ENCODE measurements around the gene NBEAL1.
"Not testable (repeated sequence)": the region's sequence is repeated elsewhere in the genome, so short reads cannot be mapped to it uniquely, and the experiment has no call there.

Gene NBEAL1

DNA sequence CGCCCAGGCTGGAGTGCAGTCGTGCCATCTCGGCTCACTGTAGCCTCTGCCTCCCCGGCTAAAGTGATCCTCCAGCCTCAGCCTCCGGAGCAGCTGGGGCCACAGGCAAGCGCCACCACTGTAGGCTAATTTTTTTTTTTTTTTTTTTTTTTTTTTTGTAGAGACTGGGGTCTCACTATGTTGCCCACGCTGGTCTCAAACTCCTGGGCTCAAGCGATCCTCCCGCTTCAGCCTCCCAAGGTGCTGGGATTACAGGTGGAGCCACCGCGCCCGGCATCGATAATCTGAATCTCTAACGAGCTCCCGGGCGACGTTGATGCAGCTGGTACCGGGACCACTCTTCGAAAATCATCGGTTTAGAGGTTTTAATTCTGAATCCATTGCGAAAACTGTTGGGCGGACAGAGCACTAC, 223.6 kb downstream of the NBEAL1 start:
- no peak for DNase-seq

DNA sequence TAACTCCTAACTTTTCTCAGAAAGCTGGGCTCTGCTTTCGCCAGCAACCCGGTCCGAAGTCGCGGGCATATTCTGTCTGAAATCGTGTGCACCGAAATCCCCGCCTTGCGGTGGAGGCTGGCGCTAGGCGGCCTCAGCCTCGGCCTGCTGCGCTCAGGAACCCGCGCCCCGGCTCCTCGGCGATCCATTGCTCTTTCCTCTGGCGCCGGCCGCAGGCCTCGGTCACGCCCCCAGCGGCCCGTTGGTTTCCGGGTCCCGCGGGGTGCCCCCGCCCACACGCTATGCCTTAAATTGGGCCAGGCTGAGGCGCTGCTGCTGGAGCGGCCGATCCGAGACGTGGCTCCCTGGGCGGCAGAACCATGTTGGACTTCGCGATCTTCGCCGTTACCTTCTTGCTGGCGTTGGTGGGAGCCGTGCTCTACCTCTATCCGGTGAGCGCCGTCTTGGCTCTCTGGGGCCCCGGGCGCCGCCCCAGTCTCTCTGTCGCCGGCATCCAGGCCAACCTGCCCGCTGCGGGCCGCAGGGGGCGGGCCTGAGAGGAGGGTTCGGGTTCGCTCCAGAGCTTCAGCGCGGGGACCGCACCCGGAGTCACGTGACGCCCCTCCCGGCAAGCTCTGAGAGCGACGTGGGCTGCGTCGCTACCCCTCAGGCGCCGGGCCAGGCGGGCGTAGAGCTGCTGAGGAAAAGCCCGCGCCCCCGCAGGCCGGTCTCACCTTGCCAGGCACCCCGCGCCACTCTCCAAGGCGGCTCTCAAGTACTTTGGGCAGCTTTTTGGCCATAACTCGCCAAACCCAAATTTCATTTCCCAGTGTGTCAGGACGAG, 224.2 kb downstream of the NBEAL1 start, which contains the start of gene CYP20A1:
Gene CYP20A1, plus strand, starts transcription at position 315 of the 823 bp plus-strand sequence. Its CDS starts 45 bp downstream, at position 360.
- peak; percentile 92 for DNase-seq

DNA sequence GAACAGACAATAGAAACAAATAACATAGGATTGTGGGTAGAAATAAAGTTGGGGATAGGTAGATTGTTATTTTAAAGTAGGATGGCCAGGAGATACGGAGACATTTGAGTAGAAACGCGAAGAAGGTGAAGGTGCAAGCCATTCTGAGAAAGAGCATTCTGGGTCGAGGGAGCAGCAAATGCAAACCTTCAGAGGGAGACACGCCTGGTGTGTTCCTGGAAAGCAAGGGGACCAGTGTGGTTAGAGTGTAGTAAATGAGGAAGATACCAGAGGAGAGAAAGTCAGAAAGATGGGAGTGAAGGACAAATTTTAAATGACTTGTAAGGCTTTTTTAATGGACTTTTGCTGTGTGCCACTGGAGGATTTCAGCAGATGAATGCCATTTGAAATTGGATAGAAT, 225.8 kb downstream of the NBEAL1 start:
- no peak for DNase-seq

DNA sequence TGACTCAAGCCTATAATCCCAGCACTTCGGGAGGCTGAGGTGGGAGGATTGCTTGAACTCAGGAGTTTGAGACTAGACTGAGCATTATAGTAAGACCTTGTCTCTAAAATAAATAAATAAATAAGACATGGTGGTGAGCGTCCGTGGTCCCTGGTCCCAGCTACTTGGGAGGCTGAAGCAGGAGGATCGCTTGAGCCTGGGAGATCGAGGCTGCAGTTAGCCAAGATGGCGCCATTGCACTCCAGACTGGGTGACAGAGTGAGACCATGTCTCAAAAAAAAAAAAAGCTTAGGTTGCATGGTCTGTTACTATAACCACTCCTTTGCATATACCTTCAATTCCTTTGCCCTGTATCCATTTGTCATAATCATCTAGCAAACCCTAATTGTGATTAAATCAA, 227.8 kb downstream of the NBEAL1 start:
- no peak for DNase-seq

DNA sequence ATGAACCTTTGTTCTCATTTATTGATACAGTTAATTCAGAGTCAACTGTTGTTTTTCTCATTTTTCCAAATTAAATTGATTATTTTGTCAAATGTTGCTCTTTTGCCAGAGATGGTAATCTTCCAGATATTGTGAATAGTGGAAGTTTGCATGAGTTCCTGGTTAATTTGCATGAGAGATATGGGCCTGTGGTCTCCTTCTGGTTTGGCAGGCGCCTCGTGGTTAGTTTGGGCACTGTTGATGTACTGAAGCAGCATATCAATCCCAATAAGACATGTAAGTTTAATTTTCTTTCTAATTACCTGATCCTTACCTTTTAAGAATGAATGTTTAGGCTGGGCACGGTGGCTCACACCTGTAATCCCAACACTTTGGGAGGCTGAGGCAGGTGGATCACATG, 232.0 kb downstream of the NBEAL1 start:
- DNase-seq, result no peak

DNA sequence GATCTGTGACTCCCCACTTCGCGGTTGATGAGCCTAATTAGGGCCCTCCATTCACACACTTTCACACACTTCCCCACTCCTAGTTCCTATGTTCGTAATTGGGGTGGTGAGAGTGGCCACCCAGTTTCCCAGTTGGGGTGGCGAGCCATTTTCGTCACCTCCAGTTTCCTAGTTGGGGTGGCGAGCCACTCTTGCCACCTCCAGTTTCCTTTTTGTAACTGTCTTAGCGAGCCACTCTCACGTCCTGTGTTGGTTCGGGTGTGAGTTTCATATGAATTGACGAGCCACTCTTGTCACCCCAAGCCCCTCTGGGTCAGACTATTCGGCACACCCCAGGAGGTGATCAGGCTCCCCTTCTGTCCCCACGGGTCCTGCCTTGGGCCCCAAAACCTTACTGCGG, 238.1 kb downstream of the NBEAL1 start:
- DNase-seq, result no peak

DNA sequence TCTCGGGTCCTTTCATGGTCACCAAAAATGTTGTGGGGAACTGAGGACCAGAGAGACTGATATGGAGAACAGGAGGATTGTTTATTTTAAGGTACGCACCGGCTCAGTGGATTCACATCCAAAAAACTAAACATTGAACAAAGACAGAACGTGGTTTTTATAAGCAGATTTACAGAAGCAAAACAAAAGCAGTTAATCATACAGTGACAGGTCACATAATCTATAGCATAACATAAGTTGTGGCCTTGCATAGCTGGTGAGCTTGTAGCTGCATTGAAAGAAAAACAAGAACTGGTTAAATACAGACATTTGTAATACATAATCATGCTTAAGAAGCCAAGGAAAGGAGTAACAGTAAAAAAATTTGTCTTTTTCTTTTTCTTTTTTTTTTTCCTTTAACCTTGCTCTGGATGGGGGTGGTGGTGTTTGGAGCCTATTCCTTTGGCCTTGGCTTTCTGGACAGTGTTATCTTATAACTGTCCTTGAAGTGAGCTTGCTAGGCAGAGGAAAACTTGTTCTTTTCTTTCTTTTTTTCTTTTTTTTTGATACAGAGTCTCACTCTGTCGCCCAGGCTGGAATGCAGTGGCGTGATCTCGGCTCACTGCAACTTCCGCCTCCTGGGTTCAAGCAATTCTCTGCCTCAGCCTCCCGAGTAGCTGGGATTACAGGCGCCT, 238.9 kb downstream of the NBEAL1 start:
- DNase-seq, result not testable (repeated sequence)

DNA sequence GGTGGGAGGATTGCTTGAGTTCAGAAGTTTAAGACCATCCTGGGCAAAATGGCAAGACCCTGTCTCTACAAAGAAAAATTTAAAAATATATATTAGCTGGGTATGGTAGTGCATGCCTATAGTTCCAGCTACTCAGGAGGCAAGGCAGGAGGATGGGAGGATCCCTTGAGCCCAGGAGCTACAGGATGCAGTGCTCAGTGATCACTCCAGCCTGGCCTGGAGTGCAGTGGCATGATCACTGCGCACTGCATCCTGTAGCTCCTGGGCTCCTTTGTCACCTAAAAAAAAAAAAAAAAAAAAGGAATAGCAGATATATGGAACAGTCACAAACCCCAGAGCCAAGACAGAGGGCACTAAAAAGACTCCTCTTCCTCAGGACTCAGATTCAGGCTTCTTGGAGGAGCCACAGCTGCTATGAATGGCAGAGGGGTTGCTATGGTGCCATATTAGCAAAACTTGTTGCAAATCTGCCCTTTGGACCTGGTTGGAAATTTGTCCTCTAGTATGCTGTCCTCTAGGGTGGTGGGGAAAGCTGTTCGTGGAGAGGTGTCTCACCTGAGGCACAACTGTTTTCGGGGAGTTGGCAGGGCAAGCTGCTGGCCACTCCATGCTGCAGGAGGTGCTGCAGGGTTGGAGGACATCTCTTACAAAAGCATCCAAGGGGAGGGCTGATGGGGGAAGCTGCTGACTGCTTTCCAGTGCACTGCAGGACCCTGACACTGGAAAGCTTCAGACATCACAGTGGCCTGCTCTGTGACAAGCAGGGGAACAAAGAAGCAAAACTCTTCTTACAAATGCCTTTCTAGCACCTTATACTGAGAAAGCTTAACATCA, 246.9 kb downstream of the NBEAL1 start:
- DNase-seq, result no peak
